MCF 10A (cell line): ENCODE data around the gene BOD1. TPM values are rescaled to one million over a fixed set of nuclear protein-coding genes. Genes with fewer than 3 reads are reported as not detected.
A peak's percentile ranks its signal among the peaks of the same experiment; 100 is the strongest.

Experiments used
- BruUV-seq: library from RNA; stranded (reverse); fragments of 400-500 nt; replicated peaks from 2 replicates; lab custom pipeline; 2021; lab: Mats Ljungman, UMichigan
- CTCF ChIA-PET: fragments of 300-600 bp; sonication (Branson Sonifier 250); formaldehyde crosslinking; extraction: SDS; loops from one replicate; lab custom pipeline; 2021; ENCODE audit warnings: antibody characterized with exemption, inconsistent platforms; lab: Yijun Ruan, JAX
- POLR2A ChIA-PET: fragments of 300-600, 350-650 bp; sonication (Branson Sonifier 250); formaldehyde crosslinking; extraction: SDS; loops from one replicate; lab custom pipeline; 2020; ENCODE audit warnings: antibody characterized with exemption, inconsistent platforms; lab: Yijun Ruan, JAX
- DNase-seq: peaks from one replicate; pipeline ENCODE4 v3.0.0-alpha.2; 2018; ENCODE audit not compliant: unreplicated experiment
- H3K27ac Mint-ChIP-seq: one replicate; pipeline ENCODE4 v1.8.0; 2022; ENCODE audit warnings: mild to moderate bottlenecking, low read depth, mixed read lengths; ENCODE audit not compliant: unreplicated experiment
- H3K27me3 Mint-ChIP-seq: one replicate; pipeline ENCODE4 v1.8.0; 2022; ENCODE audit warnings: mixed read lengths; ENCODE audit not compliant: insufficient read depth, unreplicated experiment
- H3K36me3 Mint-ChIP-seq: one replicate; pipeline ENCODE4 v1.8.0; 2022; ENCODE audit warnings: mild to moderate bottlenecking, moderate library complexity, mixed read lengths; ENCODE audit not compliant: insufficient read depth, unreplicated experiment
- H3K4me1 Mint-ChIP-seq: one replicate; pipeline ENCODE4 v1.8.0; 2022; ENCODE audit warnings: mixed read lengths; ENCODE audit not compliant: insufficient read depth, unreplicated experiment
- H3K4me3 Mint-ChIP-seq: one replicate; pipeline ENCODE4 v1.8.0; 2022; ENCODE audit warnings: mild to moderate bottlenecking, moderate library complexity, mixed read lengths; ENCODE audit not compliant: unreplicated experiment
- H3K9me3 Mint-ChIP-seq: one replicate; pipeline ENCODE4 v1.8.0; 2022; ENCODE audit warnings: mixed read lengths; ENCODE audit not compliant: unreplicated experiment
- CTCF ChIP-seq: fragments of 200-600 bp; IDR thresholded peaks from one replicate; pipeline ENCODE4 v1.8.0; 2022; ENCODE audit warnings: antibody characterized with exemption, mild to moderate bottlenecking; ENCODE audit not compliant: unreplicated experiment
- intact Hi-C: fragments of 100-400 bp; cut with micrococcal nuclease; formaldehyde crosslinking; loops from 2 replicates; pipeline ENCODE4 v1.14.1; 2022
- total RNA-seq: library from RNA; stranded (reverse); gene quantifications from 2 replicates; pipeline ENCODE4 v1.2.3, GENCODE V29; 2022

Gene BOD1
- total RNA-seq, 1 experiment from 2014 or later, result 139 TPM

- Mint-ChIP-seq H3K27me3 (no peaks in the 10 kb centered on the region), H3K9me3 (peaks cover 1% of the 10 kb centered on the region), H3K4me1 (peaks cover 12% of the 10 kb centered on the region), H3K4me3 (peak overlapping the region; percentile 7), H3K27ac (no peak overlapping the region), H3K36me3 (no peaks in the 10 kb centered on the region)
- intact Hi-C loops, result loop anchor here (1.0 to 10.0 kb wide), 8 partner anchors 119 to 866 kb away; partner anchors contain the start of gene STC2
- BruUV-seq, result no TSS peak
- ChIA-PET CTCF (interaction anchor here (0.5 to 13.8 kb wide), 60 partner anchors 9 to 1159 kb away, joined by 3 to 184 read pairs (median 4); partner anchors contain the start of gene BOD1), POLR2A (interaction anchor here (0.8 to 2.7 kb wide), 9 partner anchors 10 to 280 kb away, joined by 3 to 16 read pairs (median 5); partner anchors contain the start of gene STC2)
- peak; percentile 99 for TF ChIP-seq CTCF
- DNase-seq, result peak; percentile 75
Observed at GRCh38 chr5:173573126-173573960, 43.1 kb downstream of the BOD1 start.

- peaks cover 18% of the 10 kb centered on the region for H3K4me1 Mint-ChIP-seq
- no peaks in the 10 kb centered on the region for H3K27me3 Mint-ChIP-seq
- H3K4me3 Mint-ChIP-seq, result peak overlapping the region; percentile 7
- ChIA-PET CTCF (interaction anchor here (0.5 to 13.8 kb wide), 55 partner anchors 8 to 1099 kb away, joined by 3 to 184 read pairs (median 4); partner anchors contain the start of gene BOD1), POLR2A (interaction anchor here (0.8 to 2.7 kb wide), 9 partner anchors 11 to 279 kb away, joined by 3 to 16 read pairs (median 5); partner anchors contain the start of gene STC2)
- intact Hi-C loops, result loop anchor here (1.0 to 10.0 kb wide), 8 partner anchors 118 to 865 kb away; partner anchors contain the start of gene STC2
- no TSS peak for BruUV-seq
- H3K9me3 Mint-ChIP-seq, result no peaks in the 10 kb centered on the region
- H3K27ac Mint-ChIP-seq, result no peak overlapping the region
- H3K36me3 Mint-ChIP-seq, result no peaks in the 10 kb centered on the region
- peak; percentile 57 for DNase-seq
- no peak for TF ChIP-seq CTCF
Observed at GRCh38 chr5:173572431-173573125, 43.9 kb downstream of the BOD1 start.

GRCh38 chr5:173570321-173571090 is 45.9 kb downstream of the BOD1 start:
- Mint-ChIP-seq H3K9me3 (no peaks in the 10 kb centered on the region), H3K27ac (no peak overlapping the region), H3K4me3 (no peak overlapping the region), H3K4me1 (peaks cover 29% of the 10 kb centered on the region), H3K36me3 (no peaks in the 10 kb centered on the region), H3K27me3 (no peaks in the 10 kb centered on the region)
- POLR2A ChIA-PET, result interaction anchor here (0.6 to 1.1 kb wide), 3 partner anchors 8 to 257 kb away, joined by 3 to 5 read pairs (median 3); no protein-coding TSS in a partner anchor
- TF ChIP-seq CTCF, result no peak
- intact Hi-C loops, result loop anchor here (5.0 to 10.0 kb wide), 4 partner anchors 173 to 863 kb away; no protein-coding TSS in a partner anchor
- CTCF ChIA-PET, result interaction anchor here (0.6 to 13.8 kb wide), 14 partner anchors 9 to 405 kb away, joined by 3 to 184 read pairs (median 4); partner anchors contain the start of genes BOD1 and STC2
- DNase-seq, result no peak
- no TSS peak for BruUV-seq
